PC-3 (cell line): ENCODE measurements around the gene SENP1. TPM values are rescaled to one million over a fixed set of nuclear protein-coding genes. Genes with fewer than 3 reads are reported as not detected.

ENCODE experiments used
- ATAC-seq: fragments of 200-7000 bp; cut with Tn5 transposase; 2 replicates; pipeline ENCODE4 v1.9.1; 2020; ENCODE audit warnings: mild to moderate bottlenecking, moderate library complexity
- BruUV-seq: library from RNA; stranded (reverse); fragments of 400-500 nt; replicated peaks from 2 replicates; lab custom pipeline; 2021; lab: Mats Ljungman, UMichigan
- CTCF ChIA-PET: fragments of 300-600 bp; sonication (Branson Sonifier 250); formaldehyde crosslinking; loops from one replicate; lab custom pipeline; 2022; ENCODE audit warnings: antibody characterized with exemption; lab: Charles Lee
- POLR2A ChIA-PET: fragments of 300-600 bp; sonication (Branson Sonifier 250); formaldehyde crosslinking; loops from one replicate; lab custom pipeline; 2022; ENCODE audit warnings: antibody characterized with exemption; ENCODE audit not compliant: unreplicated experiment; lab: Charles Lee
- DNase-seq: peaks from one replicate; pipeline ENCODE4 v3.0.0-alpha.2; 2015
- H2AFZ ChIP-seq: fragments of 300-600 bp; sonication (generic); 2 replicates; pipeline ENCODE4 v1.6.0; 2016; ENCODE audit warnings: antibody characterized with exemption, low read length
- H3F3A ChIP-seq: fragments of 300-600 bp; sonication (generic); one replicate; pipeline ENCODE4 v1.6.0; 2017; ENCODE audit warnings: antibody characterized with exemption, low read length, control low read depth, mild to moderate bottlenecking; ENCODE audit not compliant: unreplicated experiment
- H3K27ac ChIP-seq: fragments of 300-600 bp; sonication (generic); 2 replicates; pipeline ENCODE4 v1.5.1; 2016; ENCODE audit warnings: mild to moderate bottlenecking, low read length
- H3K27me3 ChIP-seq: fragments of 300-600 bp; sonication (generic); 2 replicates; pipeline ENCODE4 v1.6.1; 2016; ENCODE audit warnings: low read length, mixed read lengths
- H3K36me3 ChIP-seq: fragments of 300-600 bp; sonication (generic); 2 replicates; pipeline ENCODE4 v1.6.1; 2016; ENCODE audit warnings: low read depth, mixed run types, low read length, mixed read lengths
- H3K4me1 ChIP-seq: fragments of 300-600 bp; sonication (generic); 2 replicates; pipeline ENCODE4 v1.5.1; 2016; ENCODE audit warnings: low read length; ENCODE audit not compliant: insufficient read depth
- H3K4me2 ChIP-seq: fragments of 300-600 bp; sonication (generic); 2 replicates; pipeline ENCODE4 v1.6.0; 2016; ENCODE audit warnings: low read length
- H3K4me3 ChIP-seq: fragments of 300-600 bp; sonication (generic); 2 replicates; pipeline ENCODE4 v1.5.1; 2016; ENCODE audit warnings: mild to moderate bottlenecking, low read length, mixed read lengths
- H3K79me2 ChIP-seq: fragments of 300-600 bp; sonication (generic); 2 replicates; pipeline ENCODE4 v1.6.1; 2017; ENCODE audit warnings: low read length, mixed read lengths
- H3K9ac ChIP-seq: fragments of 300-600 bp; sonication (generic); 2 replicates; pipeline ENCODE4 v1.6.0; 2016; ENCODE audit warnings: mild to moderate bottlenecking, low read length
- H3K9me2 ChIP-seq: fragments of 300-600 bp; sonication (generic); replicated peaks from 2 replicates; pipeline ENCODE4 v1.6.1; 2016; ENCODE audit warnings: mixed run types, low read length, mixed read lengths
- H3K9me3 ChIP-seq: fragments of 300-600 bp; sonication (generic); 2 replicates; pipeline ENCODE4 v1.6.1; 2016; ENCODE audit warnings: low read length, mixed read lengths
- H4K20me1 ChIP-seq: fragments of 300-600 bp; sonication (generic); 2 replicates; pipeline ENCODE4 v1.6.1; 2016; ENCODE audit warnings: low read length, mixed read lengths
- EZH2 ChIP-seq: fragments of 300-600 bp; sonication (generic); IDR thresholded peaks from one replicate; pipeline ENCODE4 v1.6.1; 2017; ENCODE audit warnings: antibody characterized with exemption, mild to moderate bottlenecking, low read length; ENCODE audit not compliant: unreplicated experiment
- EZH2phosphoT487 ChIP-seq: fragments of 300-600 bp; sonication (generic); IDR thresholded peaks from 2 replicates; pipeline ENCODE4 v1.6.1; 2018; ENCODE audit warnings: mild to moderate bottlenecking, antibody characterized with exemption, low read length, borderline replicate concordance
- intact Hi-C: fragments of 100-400 bp; cut with micrococcal nuclease; formaldehyde crosslinking; loops from 2 replicates; pipeline ENCODE4 v1.9.0; 2023
- total RNA-seq: library from RNA; depleted of rRNA; stranded (reverse); fragments of >200 nt; gene quantifications from 2 replicates; pipeline ENCODE4 v1.2.3, GENCODE V29; 2014
- TF ChIP-seq, protein P1 (sequence below): fragments of 300-600 bp; sonication (generic); conservative IDR thresholded peaks from 2 replicates; pipeline ENCODE4 v1.5.1; 2017; ENCODE audit warnings: antibody characterized with exemption, low read depth, mild to moderate bottlenecking, low read length

Gene SENP1
- total RNA-seq, 1 experiment from 2014 or later, result 20.9 TPM

DNA sequence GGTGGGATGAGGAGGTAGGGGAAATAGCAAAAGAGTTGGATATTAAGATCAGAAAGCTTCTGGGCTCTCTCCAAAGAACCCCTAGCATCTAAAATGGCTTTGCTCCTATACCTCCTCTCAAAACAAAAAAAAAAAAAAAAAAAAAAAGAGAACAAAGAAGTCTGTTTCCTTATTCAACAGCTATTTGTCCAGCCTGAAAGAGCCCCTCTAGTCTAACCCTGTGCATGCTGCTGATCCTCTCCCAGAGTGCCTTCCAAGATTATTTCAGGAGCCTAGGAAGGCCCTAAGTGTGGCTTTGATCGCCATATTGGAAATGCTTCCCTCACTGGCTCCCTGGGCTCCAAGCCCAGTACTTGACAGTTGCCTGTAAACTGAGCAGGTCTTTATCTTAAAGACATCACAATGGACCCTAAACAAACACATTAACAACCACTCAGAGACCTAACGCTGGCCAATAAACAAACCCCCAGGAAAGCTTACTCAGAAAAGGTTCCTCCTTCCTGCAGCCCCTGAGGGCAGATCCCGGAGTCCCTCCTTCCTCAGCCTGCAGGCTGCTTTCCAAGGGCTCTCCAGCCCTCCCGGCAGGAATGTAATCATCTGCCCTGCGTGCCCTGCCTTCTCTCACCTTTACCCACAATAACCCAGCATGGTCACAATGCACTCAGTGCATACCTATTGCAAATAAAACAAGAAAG lies 84.2 kb downstream of the SENP1 start:
- no peak overlapping the region for H3K9ac ChIP-seq
- H3K4me3 ChIP-seq, result no peak overlapping the region
- H4K20me1 ChIP-seq, result no peaks in the 10 kb centered on the region
- peak overlapping the region; percentile 66 for H3K4me2 ChIP-seq
- H3K9me2 ChIP-seq, result no peaks in the 10 kb centered on the region
- no peak overlapping the region for H2AFZ ChIP-seq
- TF ChIP-seq EZH2phosphoT487 (no peak), EZH2 (no peak)
- TF ChIP-seq, protein P1, sequence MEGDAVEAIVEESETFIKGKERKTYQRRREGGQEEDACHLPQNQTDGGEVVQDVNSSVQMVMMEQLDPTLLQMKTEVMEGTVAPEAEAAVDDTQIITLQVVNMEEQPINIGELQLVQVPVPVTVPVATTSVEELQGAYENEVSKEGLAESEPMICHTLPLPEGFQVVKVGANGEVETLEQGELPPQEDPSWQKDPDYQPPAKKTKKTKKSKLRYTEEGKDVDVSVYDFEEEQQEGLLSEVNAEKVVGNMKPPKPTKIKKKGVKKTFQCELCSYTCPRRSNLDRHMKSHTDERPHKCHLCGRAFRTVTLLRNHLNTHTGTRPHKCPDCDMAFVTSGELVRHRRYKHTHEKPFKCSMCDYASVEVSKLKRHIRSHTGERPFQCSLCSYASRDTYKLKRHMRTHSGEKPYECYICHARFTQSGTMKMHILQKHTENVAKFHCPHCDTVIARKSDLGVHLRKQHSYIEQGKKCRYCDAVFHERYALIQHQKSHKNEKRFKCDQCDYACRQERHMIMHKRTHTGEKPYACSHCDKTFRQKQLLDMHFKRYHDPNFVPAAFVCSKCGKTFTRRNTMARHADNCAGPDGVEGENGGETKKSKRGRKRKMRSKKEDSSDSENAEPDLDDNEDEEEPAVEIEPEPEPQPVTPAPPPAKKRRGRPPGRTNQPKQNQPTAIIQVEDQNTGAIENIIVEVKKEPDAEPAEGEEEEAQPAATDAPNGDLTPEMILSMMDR, result no peak
- POLR2A ChIA-PET, result no interaction called here
- H3K9me3 ChIP-seq, result no peaks in the 10 kb centered on the region
- peaks cover 5% of the 10 kb centered on the region for H3F3A ChIP-seq
- H3K4me1 ChIP-seq, result peaks cover 33% of the 10 kb centered on the region
- no peaks in the 10 kb centered on the region for H3K36me3 ChIP-seq
- no TSS peak for BruUV-seq
- DNase-seq (peak; percentile 98), ATAC-seq (peak; percentile 93)
- intact Hi-C loops, result loop anchor here (2.0 to 10.0 kb wide), 3 partner anchors 21 to 117 kb away; partner anchors contain the start of genes TMEM106C and VDR
- H3K27ac ChIP-seq, result peak overlapping the region; percentile 72
- H3K79me2 ChIP-seq, result no peaks in the 10 kb centered on the region
- CTCF ChIA-PET, result interaction anchor here (1.3 kb wide), 1 partner anchor 59 kb away, joined by 3 read pairs; no protein-coding TSS in a partner anchor
- no peaks in the 10 kb centered on the region for H3K27me3 ChIP-seq

- no peaks in the 10 kb centered on the region for H3K27me3 ChIP-seq
- no peaks in the 10 kb centered on the region for H4K20me1 ChIP-seq
- no peak overlapping the region for H3K9ac ChIP-seq
- H3K9me2 ChIP-seq, result no peaks in the 10 kb centered on the region
- H3K79me2 ChIP-seq, result no peaks in the 10 kb centered on the region
- intact Hi-C loops, result loop anchor here (2.0 to 10.0 kb wide), 3 partner anchors 19 to 115 kb away; partner anchors contain the start of genes TMEM106C and VDR
- no peaks in the 10 kb centered on the region for H3K36me3 ChIP-seq
- no peaks in the 10 kb centered on the region for H3K9me3 ChIP-seq
- POLR2A ChIA-PET, result no interaction called here
- no peak for ATAC-seq
- TF ChIP-seq EZH2, result no peak
- TF ChIP-seq, protein P1, result no peak
- TF ChIP-seq EZH2phosphoT487, result no peak
- CTCF ChIA-PET, result no interaction called here
- no peak overlapping the region for H3K27ac ChIP-seq
- H3K4me3 ChIP-seq, result no peak overlapping the region
- H2AFZ ChIP-seq, result no peak overlapping the region
- H3K4me2 ChIP-seq, result no peak overlapping the region
- H3F3A ChIP-seq, result peaks cover 5% of the 10 kb centered on the region
- no TSS peak for BruUV-seq
- DNase-seq, result no peak
- H3K4me1 ChIP-seq, result peaks cover 33% of the 10 kb centered on the region
These were observed 86.1 kb downstream of the SENP1 start for GRCh38 chr12:48019639-48020265.

GRCh38 chr12:48018618-48018995 lies 87.3 kb downstream of the SENP1 start:
- H3K9me2 ChIP-seq, result no peaks in the 10 kb centered on the region
- no peak overlapping the region for H3K4me3 ChIP-seq
- peaks cover 26% of the 10 kb centered on the region for H3K4me1 ChIP-seq
- H4K20me1 ChIP-seq, result no peaks in the 10 kb centered on the region
- ChIA-PET POLR2A (no interaction called here), CTCF (no interaction called here)
- H3K79me2 ChIP-seq, result no peaks in the 10 kb centered on the region
- H3K27me3 ChIP-seq, result no peaks in the 10 kb centered on the region
- no peak overlapping the region for H2AFZ ChIP-seq
- BruUV-seq, result no TSS peak
- peaks cover 5% of the 10 kb centered on the region for H3F3A ChIP-seq
- no peak overlapping the region for H3K27ac ChIP-seq
- ATAC-seq, result no peak
- H3K9me3 ChIP-seq, result no peaks in the 10 kb centered on the region
- H3K4me2 ChIP-seq, result no peak overlapping the region
- intact Hi-C loops, result no loop called here
- TF ChIP-seq, protein P1, result no peak
- TF ChIP-seq EZH2, result no peak
- no peak for TF ChIP-seq EZH2phosphoT487
- no peak for DNase-seq
- no peaks in the 10 kb centered on the region for H3K36me3 ChIP-seq
- H3K9ac ChIP-seq, result no peak overlapping the region
